HEK293 (cell line): Measurements from ENCODE around the gene ARHGEF28.

Source experiments
- FEZF1 ChIP-seq: fragments of 450-650 bp; formaldehyde crosslinking; IDR thresholded peaks from 2 replicates; pipeline ENCODE4 v1.5.1; 2016; ENCODE audit warnings: missing biosample characterization, missing genetic modification characterization
- GLIS1 ChIP-seq: fragments of 450-650 bp; formaldehyde crosslinking; IDR thresholded peaks from 2 replicates; pipeline ENCODE4 v1.5.1; 2016; ENCODE audit warnings: missing biosample characterization, missing genetic modification characterization
- MYNN ChIP-seq: fragments of 450-650 bp; formaldehyde crosslinking; IDR thresholded peaks from 2 replicates; pipeline ENCODE4 v1.5.1; 2016; ENCODE audit warnings: missing biosample characterization, missing genetic modification characterization, borderline replicate concordance
- MZF1 ChIP-seq: fragments of 450-650 bp; formaldehyde crosslinking; IDR thresholded peaks from 2 replicates; pipeline ENCODE4 v1.5.1; 2017; ENCODE audit warnings: missing biosample characterization, missing genetic modification characterization, borderline replicate concordance
- OSR2 ChIP-seq: fragments of 450-650 bp; formaldehyde crosslinking; IDR thresholded peaks from 2 replicates; pipeline ENCODE4 v1.5.1; 2016; ENCODE audit warnings: missing biosample characterization, missing genetic modification characterization
- PRDM1 ChIP-seq: fragments of 450-650 bp; formaldehyde crosslinking; IDR thresholded peaks from 2 replicates; pipeline ENCODE4; 2016; ENCODE audit warnings: missing biosample characterization, missing genetic modification characterization
- PRDM4 ChIP-seq: fragments of 450-650 bp; formaldehyde crosslinking; IDR thresholded peaks from 2 replicates; pipeline ENCODE4 v1.5.1; 2017; ENCODE audit warnings: missing biosample characterization, missing genetic modification characterization
- PRDM6 ChIP-seq: fragments of 450-650 bp; formaldehyde crosslinking; IDR thresholded peaks from 2 replicates; pipeline ENCODE4 v1.5.1; 2017; ENCODE audit warnings: missing biosample characterization, missing genetic modification characterization
- SCRT1 ChIP-seq: fragments of 450-650 bp; formaldehyde crosslinking; IDR thresholded peaks from 2 replicates; pipeline ENCODE4 v1.5.1; 2016; ENCODE audit warnings: missing biosample characterization, missing genetic modification characterization, borderline replicate concordance
- TRIM28 ChIP-seq: IDR thresholded peaks from 2 replicates; pipeline ENCODE4 v1.6.1; 2011; ENCODE audit warnings: low read length, control low read depth, borderline replicate concordance
- ZBTB1 ChIP-seq: fragments of 450-650 bp; formaldehyde crosslinking; IDR thresholded peaks from 2 replicates; pipeline ENCODE4 v1.5.1; 2016; ENCODE audit warnings: missing biosample characterization, missing genetic modification characterization
- ZBTB21 ChIP-seq: fragments of 450-650 bp; formaldehyde crosslinking; IDR thresholded peaks from 2 replicates; pipeline ENCODE4 v1.5.1; 2017; ENCODE audit warnings: missing biosample characterization, missing genetic modification characterization
- ZFP69B ChIP-seq: fragments of 450-650 bp; formaldehyde crosslinking; IDR thresholded peaks from 2 replicates; pipeline ENCODE4 v1.5.1; 2016; ENCODE audit warnings: missing biosample characterization, missing genetic modification characterization
- ZNF10 ChIP-seq: fragments of 450-650 bp; formaldehyde crosslinking; IDR thresholded peaks from 2 replicates; pipeline ENCODE4 v1.5.1; 2017; ENCODE audit warnings: missing biosample characterization, missing genetic modification characterization
- ZNF112 ChIP-seq: fragments of 450-650 bp; formaldehyde crosslinking; IDR thresholded peaks from 2 replicates; pipeline ENCODE4 v1.5.0; 2017; ENCODE audit warnings: missing biosample characterization, missing genetic modification characterization
- ZNF132 ChIP-seq: fragments of 450-650 bp; formaldehyde crosslinking; IDR thresholded peaks from 2 replicates; pipeline ENCODE4 v1.5.1; 2017; ENCODE audit warnings: missing biosample characterization, missing genetic modification characterization, borderline replicate concordance
- ZNF138 ChIP-seq: fragments of 450-650 bp; formaldehyde crosslinking; IDR thresholded peaks from 2 replicates; pipeline ENCODE4 v1.5.1; 2016; ENCODE audit warnings: missing biosample characterization, missing genetic modification characterization, borderline replicate concordance
- ZNF140 ChIP-seq: fragments of 450-650 bp; formaldehyde crosslinking; IDR thresholded peaks from 2 replicates; pipeline ENCODE4 v1.5.1; 2016; ENCODE audit warnings: missing biosample characterization, missing genetic modification characterization
- ZNF175 ChIP-seq: fragments of 450-650 bp; formaldehyde crosslinking; IDR thresholded peaks from 2 replicates; pipeline ENCODE4 v1.5.1; 2016; ENCODE audit warnings: missing biosample characterization, missing genetic modification characterization
- ZNF211 ChIP-seq: fragments of 450-650 bp; formaldehyde crosslinking; IDR thresholded peaks from 2 replicates; pipeline ENCODE4 v1.5.1; 2016; ENCODE audit warnings: low read depth, missing biosample characterization, missing genetic modification characterization
- ZNF248 ChIP-seq: fragments of 450-650 bp; formaldehyde crosslinking; IDR thresholded peaks from 2 replicates; pipeline ENCODE4 v1.5.1; 2017; ENCODE audit warnings: missing biosample characterization, missing genetic modification characterization
- ZNF280C ChIP-seq: fragments of 450-650 bp; formaldehyde crosslinking; IDR thresholded peaks from 2 replicates; pipeline ENCODE4 v1.5.1; 2016; ENCODE audit warnings: missing biosample characterization, missing genetic modification characterization
- ZNF292 ChIP-seq: fragments of 450-650 bp; formaldehyde crosslinking; IDR thresholded peaks from 2 replicates; pipeline ENCODE4 v1.5.1; 2016; ENCODE audit warnings: low read depth, missing biosample characterization, missing genetic modification characterization, borderline replicate concordance
- ZNF341 ChIP-seq: fragments of 450-650 bp; formaldehyde crosslinking; IDR thresholded peaks from 2 replicates; pipeline ENCODE4; 2016; ENCODE audit warnings: low read depth, missing biosample characterization, missing genetic modification characterization
- ZNF398 ChIP-seq: fragments of 450-650 bp; formaldehyde crosslinking; IDR thresholded peaks from 2 replicates; pipeline ENCODE4 v1.5.1; 2017; ENCODE audit warnings: missing biosample characterization, missing genetic modification characterization
- ZNF426 ChIP-seq: fragments of 450-650 bp; formaldehyde crosslinking; IDR thresholded peaks from 2 replicates; pipeline ENCODE4 v1.5.1; 2017; ENCODE audit warnings: missing biosample characterization, missing genetic modification characterization, mild to moderate bottlenecking, inconsistent platforms, moderate library complexity
- ZNF501 ChIP-seq: fragments of 450-650 bp; formaldehyde crosslinking; IDR thresholded peaks from 2 replicates; pipeline ENCODE4 v1.5.1; 2016; ENCODE audit warnings: missing biosample characterization, missing genetic modification characterization
- ZNF513 ChIP-seq: fragments of 450-650 bp; IDR thresholded peaks from 2 replicates; pipeline ENCODE4 v1.5.1; 2018; ENCODE audit warnings: missing biosample characterization, missing genetic modification characterization
- ZNF600 ChIP-seq: fragments of 450-650 bp; formaldehyde crosslinking; IDR thresholded peaks from 2 replicates; pipeline ENCODE4 v1.5.1; 2016; ENCODE audit warnings: missing biosample characterization, missing genetic modification characterization
- ZNF623 ChIP-seq: fragments of 450-650 bp; formaldehyde crosslinking; IDR thresholded peaks from 2 replicates; pipeline ENCODE4 v1.5.1; 2016; ENCODE audit warnings: missing biosample characterization, missing genetic modification characterization
- ZNF837 ChIP-seq: fragments of 450-650 bp; formaldehyde crosslinking; IDR thresholded peaks from 2 replicates; pipeline ENCODE4 v1.5.1; 2016; ENCODE audit warnings: missing biosample characterization, missing genetic modification characterization
- ZNF843 ChIP-seq: fragments of 450-650 bp; formaldehyde crosslinking; IDR thresholded peaks from 2 replicates; pipeline ENCODE4 v1.5.1; 2016; ENCODE audit warnings: missing biosample characterization, missing genetic modification characterization
- ZXDB ChIP-seq: fragments of 450-650 bp; formaldehyde crosslinking; IDR thresholded peaks from 2 replicates; pipeline ENCODE4 v1.5.1; 2016; ENCODE audit warnings: missing biosample characterization, missing genetic modification characterization

ARHGEF28 gene

GRCh38 chr5:73745836-73746235 lies 119.8 kb downstream of the ARHGEF28 start (continued):
- TF ChIP-seq PRDM4 (tag by site-specific recombination) (0 out of 2 replicates have a peak, but pooled peaks have one; percentile 13), OSR2 (tag by site-specific recombination) (peak; percentile 66; the same call in 1 of the 2 replicates), TRIM28 (no peak), ZXDB (tag by site-specific recombination) (0 out of 2 replicates have a peak, but pooled peaks have one; percentile 29), ZNF292 (tag by site-specific recombination) (no peak), ZNF600 (tag by site-specific recombination) (no peak), ZNF211 (tag by site-specific recombination) (no peak), ZNF426 (tag by site-specific recombination) (no peak), FEZF1 (tag by site-specific recombination) (peak; percentile 44; the same call in 1 of the 2 replicates), SCRT1 (tag by site-specific recombination) (no peak), MYNN (no peak), ZNF248 (tag by site-specific recombination) (no peak), ZNF513 (tag by site-specific recombination) (no peak), ZNF132 (tag by site-specific recombination) (no peak), ZNF175 (tag by site-specific recombination) (no peak), ZNF341 (tag by site-specific recombination) (no peak), ZBTB21 (no peak), GLIS1 (no peak), ZNF623 (tag by site-specific recombination) (no peak), ZBTB1 (tag by site-specific recombination) (no peak), ZNF843 (peak; percentile 58), ZFP69B (tag by site-specific recombination) (no peak), ZNF10 (tag by site-specific recombination) (no peak), ZNF280C (no peak), ZNF112 (tag by site-specific recombination) (no peak), MZF1 (tag by site-specific recombination) (no peak), PRDM6 (tag by site-specific recombination) (peak; percentile 90), ZNF501 (tag by site-specific recombination) (no peak), ZNF398 (tag by site-specific recombination) (no peak), ZNF138 (no peak), PRDM1 (no peak), ZNF837 (tag by site-specific recombination) (no peak), ZNF140 (tag by site-specific recombination) (no peak)
